PC-3 (cell line): ENCODE results near the gene ADGRG1.

ENCODE experiments used
- CTCF ChIP-seq: fragments of 300-600 bp; sonication (generic); conservative IDR thresholded peaks from 2 replicates; pipeline ENCODE4 v1.5.1; 2017; ENCODE audit warnings: antibody characterized with exemption, low read depth, mild to moderate bottlenecking, low read length
- EZH2 ChIP-seq: fragments of 300-600 bp; sonication (generic); IDR thresholded peaks from one replicate; pipeline ENCODE4 v1.6.1; 2017; ENCODE audit warnings: antibody characterized with exemption, mild to moderate bottlenecking, low read length; ENCODE audit not compliant: unreplicated experiment

GRCh38 chr16:57618296-57619132 lies 9.9 kb upstream of the ADGRG1 start:
- TF ChIP-seq EZH2 (no peak), CTCF (no peak)
